GM18505 (cell line): ENCODE measurements around the gene GRK1.

ENCODE experiments used
- ATAC-seq: cut with Tn5 transposase; IDR thresholded peaks from one replicate; pipeline ENCODE4 v1.9.1; 2021; ENCODE audit not compliant: unreplicated experiment
- POLR2A ChIP-seq: IDR thresholded peaks from 4 replicates; pipeline ENCODE4 v1.6.1; 2011; ENCODE audit warnings: borderline replicate concordance; ENCODE audit not compliant: insufficient read depth, insufficient read length; ENCODE audit errors: extremely low read depth

The GRK1 gene

GRCh38 chr13:113650731-113651148 is 16.3 kb upstream of the GRK1 start:
- no peak for TF ChIP-seq POLR2A
- ATAC-seq, result no peak

GRCh38 chr13:113651511-113652403 is 15.3 kb upstream of the GRK1 start:
- ATAC-seq, result no peak

GRCh38 chr13:113652404-113653263 is 14.4 kb upstream of the GRK1 start:
- TF ChIP-seq POLR2A, result no peak
- no peak for ATAC-seq

More at GRCh38 chr13:113651511-113652403, 15.3 kb upstream of the GRK1 start:
- no peak for TF ChIP-seq POLR2A

- no peak for ATAC-seq
- no peak for TF ChIP-seq POLR2A
These were observed 13.5 kb upstream of the GRK1 start for GRCh38 chr13:113653264-113654174.

GRCh38 chr13:113654175-113654560 is 12.9 kb upstream of the GRK1 start:
- no peak for TF ChIP-seq POLR2A
- no peak for ATAC-seq

- no peak for ATAC-seq
- no peak for TF ChIP-seq POLR2A
These were observed 12.3 kb upstream of the GRK1 start for GRCh38 chr13:113654591-113655345.

GRCh38 chr13:113655346-113656002 is 11.5 kb upstream of the GRK1 start:
- no peak for TF ChIP-seq POLR2A
- ATAC-seq, result no peak

- no peak for ATAC-seq
- TF ChIP-seq POLR2A, result no peak
These were observed 10.9 kb upstream of the GRK1 start for GRCh38 chr13:113656003-113656588.

- no peak for ATAC-seq
- no peak for TF ChIP-seq POLR2A
These were observed 10.0 kb upstream of the GRK1 start for GRCh38 chr13:113656831-113657671.

- no peak for ATAC-seq
- no peak for TF ChIP-seq POLR2A
These were observed 8.9 kb upstream of the GRK1 start, which contains the start of gene ATP4B for GRCh38 chr13:113657851-113658741. Gene ATP4B (minus strand): TSS chr13:113658198. CDS start chr13:113658144, 54 bp downstream.
